Stimulated activated CD8-positive, alpha-beta memory T cell treated with anti-CD3 and anti-CD28 coated beads, Interleukin-7, amount 100 ng/mL, for 1 hour (primary cell): ENCODE data around the gene ZBTB49.

ENCODE experiments used
- DNase-seq, 2 donors: peaks; one replicate each; pipeline ENCODE4 v3.0.0-alpha.2; 2020; ENCODE audit warnings: low read depth in 2 of 2

Gene ZBTB49

DNA sequence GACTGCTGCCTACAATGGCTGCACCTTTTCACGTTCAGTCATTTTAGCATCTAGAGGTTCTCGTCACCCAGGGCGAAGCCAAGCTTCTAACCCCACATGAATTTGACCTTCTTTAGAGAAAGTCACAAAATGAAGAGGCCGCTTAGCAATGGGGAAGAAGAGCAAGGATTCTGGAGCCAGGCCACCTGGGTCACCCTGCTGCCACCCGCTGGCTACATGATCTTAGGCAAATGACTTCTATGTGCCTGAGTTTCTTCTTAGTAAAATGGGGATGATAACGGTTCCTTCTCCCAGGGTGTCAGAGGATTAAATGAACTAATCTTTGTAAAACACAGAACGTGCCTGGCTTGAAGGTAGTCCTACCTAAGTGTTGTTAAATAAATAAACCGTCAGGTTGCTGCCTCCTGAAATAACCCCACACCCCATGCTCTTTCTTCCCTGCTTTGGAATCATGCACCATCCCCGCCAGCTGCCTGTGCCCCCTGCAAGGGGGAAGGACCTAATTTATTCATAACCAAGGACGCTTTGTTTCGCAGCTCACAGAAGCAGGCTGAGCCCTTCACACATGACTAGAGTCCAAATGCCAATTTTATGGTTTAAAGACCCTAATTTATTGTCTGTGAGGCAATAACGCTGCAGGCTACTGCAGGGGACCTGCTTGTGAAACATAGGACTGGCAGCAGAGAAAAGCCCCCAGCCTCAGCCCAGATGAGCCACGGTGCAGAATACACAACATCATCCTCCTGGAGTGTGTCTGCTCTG, 68.2 kb downstream of the ZBTB49 start:
- no peak for DNase-seq

DNA sequence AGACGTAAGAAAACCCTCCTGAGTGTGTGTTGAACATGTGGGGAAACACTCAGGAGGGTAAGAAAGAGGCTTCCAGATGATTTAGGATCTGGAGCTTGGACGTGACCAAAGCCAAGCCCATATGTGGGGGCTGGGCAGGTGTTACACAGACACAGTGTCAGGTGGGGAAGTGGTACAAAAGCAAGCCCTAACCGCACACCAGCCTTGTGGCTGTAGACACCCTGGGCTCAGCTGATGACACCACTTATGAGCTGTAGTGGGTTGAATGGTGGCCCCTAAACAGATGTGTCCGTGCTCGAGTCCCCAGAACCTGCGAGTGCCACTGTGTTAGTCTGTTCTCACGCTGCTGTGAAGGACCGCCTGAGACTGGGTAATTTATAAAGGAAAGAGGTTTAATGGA, 71.8 kb downstream of the ZBTB49 start:
- no peak for DNase-seq

DNA sequence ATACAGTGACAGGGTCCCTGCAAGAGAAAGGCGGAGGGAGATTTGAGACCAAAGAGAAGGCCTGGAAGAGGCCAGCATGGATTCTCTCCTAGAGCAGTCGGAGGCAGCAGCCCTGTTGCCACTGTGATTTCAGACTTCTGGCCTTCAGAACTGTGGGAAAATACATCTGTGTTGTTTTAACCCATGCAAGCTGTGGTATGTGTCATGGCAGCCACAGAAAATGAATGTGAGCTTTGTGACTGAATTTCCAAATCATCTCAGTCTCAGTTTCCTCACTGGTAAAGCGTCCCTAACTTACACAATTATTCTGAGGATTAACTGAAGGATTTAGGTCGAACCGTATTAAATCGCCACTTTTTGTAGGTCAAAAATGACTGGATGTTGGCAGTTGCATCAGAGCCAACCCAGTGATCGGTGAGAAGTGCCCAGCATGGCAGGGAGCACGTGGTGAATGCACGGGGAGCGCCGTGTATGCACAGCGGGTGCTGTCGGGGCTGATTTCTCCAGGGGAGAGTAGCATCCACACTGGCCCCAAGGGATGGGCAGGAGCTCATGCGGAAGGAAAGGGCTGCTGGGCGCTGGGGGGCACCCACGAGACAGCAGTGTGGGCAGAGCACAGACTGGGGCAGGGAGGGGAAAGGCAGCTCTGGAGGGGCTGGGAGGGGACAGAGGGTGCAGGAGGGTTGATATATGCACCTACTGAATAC, 73.1 kb downstream of the ZBTB49 start:
- no peak for DNase-seq

- no peak for DNase-seq
Observed at GRCh38 chr4:4364061-4364460, 74.0 kb downstream of the ZBTB49 start.

GRCh38 chr4:4364486-4365208, 74.6 kb downstream of the ZBTB49 start:
- DNase-seq, result no peak

GRCh38 chr4:4368809-4369580, 78.9 kb downstream of the ZBTB49 start:
- no peak for DNase-seq
